GM12878 (cell line): ENCODE data around the gene SORCS2. TPM values are rescaled to one million over a fixed set of nuclear protein-coding genes. Genes with fewer than 3 reads are reported as not detected.

Experiments
- ATAC-seq: fragments of 200-7000 bp; cut with Tn5 transposase; 3 replicates; pipeline ENCODE4 v1.9.1; 2020; ENCODE audit warnings: mild to moderate bottlenecking, moderate library complexity
- BruUV-seq: library from RNA; stranded (reverse); fragments of 400-500 nt; replicated peaks from 2 replicates; lab custom pipeline; 2021; lab: Mats Ljungman, UMichigan
- CTCF ChIA-PET: fragments of 300-600 bp; sonication (Branson Sonifier 250); formaldehyde crosslinking; extraction: SDS; loops from one replicate; lab custom pipeline; 2021; ENCODE audit warnings: inconsistent platforms; lab: Yijun Ruan, JAX
- POLR2A ChIA-PET: fragments of 350-600 bp; formaldehyde crosslinking; extraction: SDS; loops from one replicate; lab custom pipeline; 2021; ENCODE audit warnings: inconsistent platforms; lab: Charles Lee
- RAD21 ChIA-PET: fragments of 300-600 bp; sonication (Branson Sonifier 250); formaldehyde crosslinking; loops from one replicate; lab custom pipeline; 2023; ENCODE audit warnings: antibody characterized with exemption; ENCODE audit not compliant: unreplicated experiment; lab: Charles Lee
- SMC1A ChIA-PET: fragments of 300-600 bp; sonication (Branson Sonifier 250); formaldehyde crosslinking; loops from one replicate; lab custom pipeline; 2023; ENCODE audit not compliant: unreplicated experiment, uncharacterized antibody; lab: Charles Lee
- DNase-seq: peaks from one replicate; pipeline ENCODE4 v3.0.0-alpha.2; 2011; ENCODE audit warnings: low read depth, low spot score
- FAIRE-seq: peaks from 3 replicates; lab custom pipeline; 2011; peaks lifted over from hg19 to GRCh38; lab: Jason Lieb, UNC
- H2AFZ ChIP-seq: 2 replicates; pipeline ENCODE4 v1.6.0; 2011; ENCODE audit warnings: low read depth, low read length, control low read depth; ENCODE audit not compliant: control insufficient read depth
- H3K27ac ChIP-seq: 2 replicates; pipeline ENCODE4 v1.5.1; 2011; ENCODE audit warnings: control low read depth; ENCODE audit not compliant: control insufficient read depth, insufficient read depth
- H3K27me3 ChIP-seq, 2 experiments: replicated peaks in 1 of 2; 2 replicates each; pipeline versions ENCODE4 v1.6.0 to v1.6.1; 2011; ENCODE audit warnings: low read length in 1 of 2; ENCODE audit not compliant: control insufficient read depth in 2 of 2, insufficient read depth in 2 of 2
- H3K36me3 ChIP-seq, 2 experiments: 2 replicates each; pipeline ENCODE4 v1.5.1; 2011; ENCODE audit warnings: low read length in 1 of 2; ENCODE audit not compliant: control insufficient read depth in 2 of 2, insufficient read depth in 2 of 2
- H3K4me1 ChIP-seq: 2 replicates; pipeline ENCODE4 v1.6.1; 2011; ENCODE audit warnings: mild to moderate bottlenecking, low read length, moderate library complexity, mixed read lengths; ENCODE audit not compliant: control insufficient read depth, insufficient read depth
- H3K4me2 ChIP-seq: 2 replicates; pipeline ENCODE4 v1.6.0; 2011; ENCODE audit warnings: control low read depth; ENCODE audit not compliant: control insufficient read depth, insufficient read depth
- H3K4me3 ChIP-seq: fragments of 200-600 bp; sonication (generic); 2 replicates; pipeline ENCODE4 v1.5.1; 2016
- H3K79me2 ChIP-seq: 2 replicates; pipeline ENCODE4 v1.6.0; 2011; ENCODE audit warnings: low read length; ENCODE audit not compliant: control insufficient read depth, insufficient read depth
- H3K9ac ChIP-seq: 2 replicates; pipeline ENCODE4 v1.8.0; 2011; ENCODE audit warnings: low read length, control low read depth, mixed read lengths; ENCODE audit not compliant: control insufficient read depth, insufficient read depth
- H3K9me3 ChIP-seq: replicated peaks from 3 replicates; pipeline ENCODE4 v1.5.1; 2011; ENCODE audit warnings: mild to moderate bottlenecking, low read length; ENCODE audit not compliant: control insufficient read depth, insufficient read depth
- H4K20me1 ChIP-seq: 2 replicates; pipeline ENCODE4 v1.6.0; 2011; ENCODE audit not compliant: control insufficient read depth, insufficient read depth
- CHD1 ChIP-seq: IDR thresholded peaks from 2 replicates; pipeline ENCODE4 v1.6.1; 2012; ENCODE audit warnings: low read depth, low read length, improper control_type of control experiment
- E2F4 ChIP-seq: IDR thresholded peaks from 2 replicates; pipeline ENCODE4 v1.6.1; 2012; ENCODE audit warnings: low read depth, low read length, improper control_type of control experiment
- MAX ChIP-seq: IDR thresholded peaks from 2 replicates; pipeline ENCODE4 v1.6.1; 2012; ENCODE audit warnings: low read depth, low read length, improper control_type of control experiment
- MEF2A ChIP-seq: IDR thresholded peaks from 2 replicates; pipeline ENCODE4 v1.6.1; 2011; ENCODE audit warnings: low read depth, mild to moderate bottlenecking, low read length, moderate library complexity; ENCODE audit not compliant: insufficient read depth
- POLR2AphosphoS2 ChIP-seq: IDR thresholded peaks from 2 replicates; pipeline ENCODE4 v1.6.1; 2011; ENCODE audit warnings: low read depth, mild to moderate bottlenecking, low read length, improper control_type of control experiment, moderate library complexity
- REST ChIP-seq: IDR thresholded peaks from 2 replicates; pipeline ENCODE4 v1.6.1; 2012; ENCODE audit warnings: mild to moderate bottlenecking, low read depth, low read length
- SRF ChIP-seq, 2 experiments: IDR thresholded peaks; 2 replicates each; pipeline ENCODE4 v1.6.1; 2011; ENCODE audit warnings: low read depth in 2 of 2, low read length in 2 of 2, mild to moderate bottlenecking in 1 of 2, moderate library complexity in 1 of 2
- YY1 ChIP-seq: IDR thresholded peaks from 2 replicates; pipeline ENCODE4 v1.6.1; 2011; ENCODE audit warnings: low read depth, mild to moderate bottlenecking, low read length
- ZNF217 ChIP-seq: fragments of 450-650 bp; IDR thresholded peaks from 2 replicates; pipeline ENCODE4 v1.6.1; 2017; ENCODE audit warnings: antibody characterized with exemption, mild to moderate bottlenecking
- ZNF274 ChIP-seq: IDR thresholded peaks from one replicate; pipeline ENCODE4 v1.8.0; 2011; ENCODE audit not compliant: insufficient read length, insufficient read depth
- ZNF384 ChIP-seq: IDR thresholded peaks from 2 replicates; pipeline ENCODE4 v1.6.1; 2012; ENCODE audit warnings: low read depth, mild to moderate bottlenecking, low read length, improper control_type of control experiment, borderline replicate concordance
- WGBS: methylation state at CpG from one replicate; pipeline ENCODE4 v1.1.6; 2016; ENCODE audit warnings: low lambda C conversion rate; ENCODE audit not compliant: insufficient replicate concordance, insufficient coverage; ENCODE audit errors: missing lambda C conversion rate; 5-methylcytosine and 5-hydroxymethylcytosine counted together
- in situ Hi-C: fragments of 300-500 bp; cut with MboI; formaldehyde crosslinking; loops from 9 replicates; pipeline ENCODE4 v1.14.3; 2018; ENCODE audit warnings: mixed read lengths
- intact Hi-C: fragments of 100-400 bp; cut with micrococcal nuclease; formaldehyde crosslinking; loops from one replicate; pipeline ENCODE4 v1.14.2; 2022; ENCODE audit not compliant: unreplicated experiment
- polyA plus RNA-seq, 11 experiments: library from polyadenylated mRNA; depleted of rRNA in 4 of 11; unstranded in 6 of 11; stranded (reverse) in 5 of 11; fragments of >200 nt; fragmentation: Nextera tagmentation in 4 of 11; fragmentation: Illumina TruSeq in 1 of 11; extraction: Ambion mirVana in 4 of 11; extraction: Trizol in 1 of 11; gene quantifications; 1 replicate in 1 of 11; 2 replicates in 10 of 11; pipeline versions ENCODE4 v1.2.1 to v1.2.3, GENCODE V29; 2011 to 2016; ENCODE audit warnings: inconsistent platforms in 2 of 11, missing spikeins in 2 of 11, low read depth in 1 of 11
- total RNA-seq, 4 experiments: library from RNA; depleted of rRNA in 3 of 4; stranded (reverse); fragments of >200 nt in 3 of 4; fragmentation: Illumina TruSeq in 1 of 4; extraction: Trizol in 1 of 4; gene quantifications; 2 replicates each; pipeline versions ENCODE4 v1.2.1 to v1.2.3, GENCODE V29; 2013 to 2021

SORCS2 gene
- total and polyA plus RNA-seq, 10 of the 15 experiments (the other 5 are each of a cell fraction or from before 2014, with no cell fraction given): 0.01 to 0.15 (median 0.05) TPM; not detected in 5

- FAIRE-seq (no peak), DNase-seq (no peak), ATAC-seq (no peak)
- H3K27ac ChIP-seq: no peak overlapping the region
- H2AFZ ChIP-seq: no peak overlapping the region
- no peaks in the 10 kb centered on the region for H3K4me1 ChIP-seq
- H3K79me2 ChIP-seq: no peaks in the 10 kb centered on the region
- ChIA-PET POLR2A (no interaction called here), RAD21 (no interaction called here), CTCF (interaction anchor here (0.8 kb wide), 1 partner anchor 13 kb away, joined by 3 read pairs; no protein-coding TSS in a partner anchor), SMC1A (no interaction called here)
- intact Hi-C loops: no loop called here
- 28% methylated on average over 22 of the region's 22 CpGs for WGBS
- no peaks in the 10 kb centered on the region for H3K9me3 ChIP-seq
- in situ Hi-C loops: no loop called here
- H3K4me2 ChIP-seq: no peak overlapping the region
- no peak for TF ChIP-seq ZNF274
- H3K36me3 ChIP-seq: no peaks in the 10 kb centered on the region
- no peak overlapping the region for H3K9ac ChIP-seq
- H3K4me3 ChIP-seq: no peak overlapping the region
- peaks cover 0 to 4% of the 10 kb centered on the region in 2 experiments; a peak in 2 of 4 replicates for H3K27me3 ChIP-seq
- no peaks in the 10 kb centered on the region for H4K20me1 ChIP-seq
- BruUV-seq: no TSS peak
Measured at GRCh38 chr4:7302781-7303404, 110.6 kb downstream of the SORCS2 start.

- ATAC-seq (no peak), FAIRE-seq (no peak), DNase-seq (no peak)
- intact Hi-C loops: no loop called here
- Histone ChIP-seq H3K4me2 (no peak overlapping the region), H3K36me3 (no peaks in the 10 kb centered on the region), H3K9ac (no peak overlapping the region), H3K4me3 (no peak overlapping the region), H2AFZ (no peak overlapping the region), H3K27me3 (peaks cover 0 to 4% of the 10 kb centered on the region in 2 experiments; a peak in 2 of 4 replicates), H3K27ac (no peak overlapping the region), H3K79me2 (no peaks in the 10 kb centered on the region), H4K20me1 (no peaks in the 10 kb centered on the region), H3K4me1 (no peaks in the 10 kb centered on the region), H3K9me3 (no peaks in the 10 kb centered on the region)
- TF ChIP-seq CHD1 (no peak), MAX (no peak), YY1 (no peak), SRF (IDR thresholded peaks at IDR 0.05; ENCODE audit: low read depth in 2 of 2, low read length in 2 of 2) (no peak), POLR2AphosphoS2 (no peak), ZNF384 (no peak), E2F4 (no peak), MEF2A (no peak), ZNF217 (no peak), REST (no peak)
- in situ Hi-C loops: no loop called here
- ChIA-PET POLR2A (no interaction called here), CTCF (no interaction called here), RAD21 (no interaction called here), SMC1A (no interaction called here)
- BruUV-seq: no TSS peak
- 58% methylated on average over 12 of the region's 12 CpGs for WGBS
Measured at GRCh38 chr4:7303561-7303960, 111.2 kb downstream of the SORCS2 start.
